CD4-positive, alpha-beta T cell treated with Interferon gamma for 1 hour (primary cell): ENCODE results near the gene SLC5A3.
A peak's percentile ranks its signal among the peaks of the same experiment; 100 is the strongest.

Experiments used
- DNase-seq: peaks from one replicate; pipeline ENCODE4 v3.0.0-alpha.2; 2020

The SLC5A3 gene

GRCh38 chr21:34072145-34073031, 990 bp upstream of the SLC5A3 start:
- no peak for DNase-seq

GRCh38 chr21:34073749-34074282, 438 bp downstream of the SLC5A3 start:
- DNase-seq: peak; percentile 43

- no peak for DNase-seq
Observed at GRCh38 chr21:34074283-34075090, 1.1 kb downstream of the SLC5A3 start.

GRCh38 chr21:34075091-34075425, 1.7 kb downstream of the SLC5A3 start:
- DNase-seq: no peak

- DNase-seq: no peak
Observed at GRCh38 chr21:34075760-34076660, 2.6 kb downstream of the SLC5A3 start.

- no peak for DNase-seq
Observed at GRCh38 chr21:34076835-34077234, 3.5 kb downstream of the SLC5A3 start.

- no peak for DNase-seq
Observed at GRCh38 chr21:34077888-34078287, 4.5 kb downstream of the SLC5A3 start.

- DNase-seq: no peak
Observed at GRCh38 chr21:34078915-34079314, 5.5 kb downstream of the SLC5A3 start.

- DNase-seq: no peak
Observed at GRCh38 chr21:34080710-34081109, 7.3 kb downstream of the SLC5A3 start.

GRCh38 chr21:34082769-34083168, 9.4 kb downstream of the SLC5A3 start:
- no peak for DNase-seq

- no peak for DNase-seq
Observed at GRCh38 chr21:34083357-34083756, 10.0 kb downstream of the SLC5A3 start.

- no peak for DNase-seq
Observed at GRCh38 chr21:34085129-34085528, 11.8 kb downstream of the SLC5A3 start.

GRCh38 chr21:34086887-34087306, 13.5 kb downstream of the SLC5A3 start:
- no peak for DNase-seq

GRCh38 chr21:34088752-34089151, 15.4 kb downstream of the SLC5A3 start:
- no peak for DNase-seq

GRCh38 chr21:34091032-34091431, 17.7 kb downstream of the SLC5A3 start:
- DNase-seq: no peak

GRCh38 chr21:34091607-34092006, 18.2 kb downstream of the SLC5A3 start:
- DNase-seq: no peak

- no peak for DNase-seq
Observed at GRCh38 chr21:34092262-34092921, 19.0 kb downstream of the SLC5A3 start.

- no peak for DNase-seq
Observed at GRCh38 chr21:34093083-34093482, 19.7 kb downstream of the SLC5A3 start.

- DNase-seq: no peak
Observed at GRCh38 chr21:34094949-34095348, 21.6 kb downstream of the SLC5A3 start.

- DNase-seq: no peak
Observed at GRCh38 chr21:34097442-34097841, 24.1 kb downstream of the SLC5A3 start.

GRCh38 chr21:34100337-34100736, 27.0 kb downstream of the SLC5A3 start:
- no peak for DNase-seq

GRCh38 chr21:34100790-34101189, 27.4 kb downstream of the SLC5A3 start:
- no peak for DNase-seq
